BE2C (cell line): ENCODE results near the gene PRKD1.
"Not testable (repeated sequence)": the region's sequence is repeated elsewhere in the genome, so short reads cannot be mapped to it uniquely, and the experiment has no call there.

ENCODE experiments used
- DNase-seq: peaks from one replicate; pipeline ENCODE4 v3.0.0-alpha.2; 2020
- H3K27me3 ChIP-seq: fragments of 250-450 bp; sonication (Bioruptor Pico); 2 replicates; pipeline ENCODE4 v1.5.1; 2020; ENCODE audit warnings: mild to moderate bottlenecking
- H3K36me3 ChIP-seq: fragments of 250-450 bp; sonication (Bioruptor Pico); 2 replicates; pipeline ENCODE4 v1.5.1; 2020; ENCODE audit warnings: mild to moderate bottlenecking
- H3K4me1 ChIP-seq: fragments of 250-450 bp; sonication (Bioruptor Pico); 2 replicates; pipeline ENCODE4 v1.5.1; 2020
- H3K4me3 ChIP-seq: 2 replicates; pipeline ENCODE4 v1.5.1; 2011; ENCODE audit warnings: low read depth, low read length
- H3K9me3 ChIP-seq: fragments of 250-450 bp; sonication (Bioruptor Pico); 2 replicates; pipeline ENCODE4 v1.5.1; 2020
- CTCF ChIP-seq: IDR thresholded peaks from 2 replicates; pipeline ENCODE4 v1.5.1; 2012; ENCODE audit warnings: mild to moderate bottlenecking, low read depth, low read length

PRKD1 gene

DNA sequence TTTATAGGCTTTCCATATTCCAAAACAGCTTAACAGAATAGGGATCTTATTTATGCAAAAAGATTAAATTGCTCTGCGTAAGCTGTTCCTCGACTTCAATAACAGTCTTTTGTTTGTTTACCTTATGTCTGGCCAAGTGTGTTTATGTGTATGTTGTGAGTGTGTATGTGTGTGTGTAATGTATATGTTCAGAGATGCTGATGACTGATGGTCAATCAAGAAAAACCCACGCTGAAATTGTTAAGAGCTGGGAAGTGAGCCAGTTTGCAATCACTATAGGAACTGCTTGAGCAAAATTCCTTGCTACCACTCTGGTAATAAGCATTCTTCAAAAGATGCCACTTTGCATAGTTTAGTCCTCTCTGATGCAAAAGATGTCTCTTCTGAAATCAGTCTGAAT lies 59.6 kb downstream of the PRKD1 start:
- Histone ChIP-seq H3K4me3 (no peak overlapping the region), H3K9me3 (no peaks in the 10 kb centered on the region), H3K4me1 (no peaks in the 10 kb centered on the region), H3K27me3 (no peaks in the 10 kb centered on the region), H3K36me3 (no peaks in the 10 kb centered on the region)
- no peak for DNase-seq
- no peak for TF ChIP-seq CTCF

DNA sequence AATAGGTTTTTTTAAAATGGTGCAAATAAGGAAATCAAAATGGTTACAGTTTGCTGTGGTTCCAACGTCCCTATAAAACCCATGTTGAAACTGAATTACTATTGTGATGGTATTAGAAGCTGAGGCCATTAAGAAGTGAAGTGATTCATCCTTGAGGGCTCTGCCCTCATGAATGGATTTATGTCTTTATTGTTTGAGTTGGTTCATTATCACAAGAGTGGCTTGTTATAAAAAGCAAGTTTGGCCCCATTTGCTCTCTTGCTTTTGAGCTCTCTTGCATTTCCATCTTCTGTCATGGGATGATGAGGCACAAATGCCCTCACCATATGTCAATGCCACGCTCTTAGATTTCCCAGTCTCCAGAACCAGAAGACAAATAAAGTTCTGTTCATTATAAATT lies 62.3 kb downstream of the PRKD1 start:
- no peaks in the 10 kb centered on the region for H3K4me1 ChIP-seq
- no peak overlapping the region for H3K4me3 ChIP-seq
- DNase-seq: no peak
- no peaks in the 10 kb centered on the region for H3K27me3 ChIP-seq
- TF ChIP-seq CTCF: no peak
- H3K9me3 ChIP-seq: no peaks in the 10 kb centered on the region
- H3K36me3 ChIP-seq: no peaks in the 10 kb centered on the region

DNA sequence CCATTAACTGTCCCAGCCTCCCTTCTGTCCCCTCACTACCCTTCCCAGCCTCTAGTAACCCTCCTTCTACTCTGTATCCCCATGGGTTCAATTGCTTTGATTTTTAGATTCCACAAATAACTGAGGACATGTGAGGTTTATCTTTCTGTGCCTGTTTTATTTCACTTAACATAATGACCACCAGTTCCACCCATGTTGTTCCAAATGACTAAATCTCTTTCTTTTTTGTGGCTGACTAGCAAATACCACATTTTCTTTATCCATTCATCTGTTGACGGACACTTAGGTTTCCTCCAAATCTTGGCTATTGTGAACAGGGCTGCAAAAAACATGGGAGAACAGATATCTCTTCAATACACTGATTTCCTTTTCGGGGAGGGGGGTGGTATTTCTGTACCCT lies 65.7 kb downstream of the PRKD1 start:
- Histone ChIP-seq H3K4me1 (no peaks in the 10 kb centered on the region), H3K9me3 (no peaks in the 10 kb centered on the region), H3K36me3 (no peaks in the 10 kb centered on the region), H3K27me3 (no peaks in the 10 kb centered on the region), H3K4me3 (no peak overlapping the region)
- TF ChIP-seq CTCF: no peak
- DNase-seq: no peak

DNA sequence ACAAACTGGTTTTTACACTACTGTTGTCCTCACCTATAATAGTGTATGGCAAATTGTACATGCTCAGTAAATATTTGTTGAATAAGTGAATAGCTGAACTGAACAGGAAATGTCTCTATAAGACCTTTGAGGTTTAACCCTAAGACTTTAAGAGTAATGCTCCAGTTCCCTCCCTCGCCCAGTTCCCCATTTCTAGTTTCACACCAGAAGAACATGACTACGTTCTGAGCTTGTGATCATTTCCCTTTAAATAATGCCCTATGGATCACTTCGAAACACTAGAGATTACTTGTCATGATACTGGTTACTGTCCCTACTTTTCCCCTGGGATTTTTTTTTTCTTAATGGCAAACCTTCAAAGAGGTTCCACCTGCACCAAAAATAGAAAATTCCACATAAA lies 69.3 kb downstream of the PRKD1 start:
- Histone ChIP-seq H3K9me3 (no peaks in the 10 kb centered on the region), H3K27me3 (no peaks in the 10 kb centered on the region), H3K4me1 (no peaks in the 10 kb centered on the region), H3K4me3 (no peak overlapping the region), H3K36me3 (no peaks in the 10 kb centered on the region)
- no peak for DNase-seq
- TF ChIP-seq CTCF: no peak

DNA sequence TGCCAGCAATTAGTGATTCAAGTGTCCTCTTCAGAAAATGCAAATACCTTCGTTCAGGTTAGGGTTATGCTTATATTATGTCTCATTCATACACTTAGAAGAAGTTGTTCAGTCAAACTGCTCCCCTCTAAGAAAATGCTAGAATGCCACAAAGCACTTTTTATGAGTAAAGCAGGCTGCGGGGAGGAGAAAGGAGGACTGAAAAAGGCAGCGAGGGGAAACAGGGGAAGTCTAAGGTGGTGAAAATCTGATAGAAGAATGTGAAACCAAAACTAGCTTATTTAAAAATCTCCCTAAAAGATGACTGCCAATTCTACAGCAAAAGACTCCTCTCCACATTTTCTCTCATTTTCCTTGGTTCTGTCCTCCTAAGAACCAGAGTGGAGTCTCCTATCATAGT lies 70.1 kb downstream of the PRKD1 start:
- H3K4me3 ChIP-seq: no peak overlapping the region
- H3K27me3 ChIP-seq: no peaks in the 10 kb centered on the region
- H3K9me3 ChIP-seq: no peaks in the 10 kb centered on the region
- no peak for DNase-seq
- no peaks in the 10 kb centered on the region for H3K4me1 ChIP-seq
- no peak for TF ChIP-seq CTCF
- no peaks in the 10 kb centered on the region for H3K36me3 ChIP-seq

- no peaks in the 10 kb centered on the region for H3K4me1 ChIP-seq
- no peaks in the 10 kb centered on the region for H3K36me3 ChIP-seq
- TF ChIP-seq CTCF: no peak
- H3K4me3 ChIP-seq: no peak overlapping the region
- no peak for DNase-seq
- H3K27me3 ChIP-seq: no peaks in the 10 kb centered on the region
- no peaks in the 10 kb centered on the region for H3K9me3 ChIP-seq
Measured at GRCh38 chr14:29856516-29856915, 71.1 kb downstream of the PRKD1 start.

- not testable (repeated sequence) for H3K4me3 ChIP-seq, H3K9me3 ChIP-seq, DNase-seq, H3K4me1 ChIP-seq, H3K27me3 ChIP-seq, H3K36me3 ChIP-seq
Measured at GRCh38 chr14:29853691-29854090, 74.0 kb downstream of the PRKD1 start.
